GM12801 (cell line): ENCODE measurements around the gene PAK6.

ENCODE experiments used
- CTCF ChIP-seq: IDR thresholded peaks from one replicate; pipeline ENCODE4 v1.5.1; 2011; ENCODE audit warnings: control low read depth; ENCODE audit not compliant: insufficient read length; ENCODE audit errors: extremely low read depth

Gene PAK6

GRCh38 chr15:40252438-40253166 lies 13.7 kb downstream of the PAK6 start:
- no peak for TF ChIP-seq CTCF

- TF ChIP-seq CTCF, result no peak
Measured at GRCh38 chr15:40253167-40253790, 14.4 kb downstream of the PAK6 start.

- TF ChIP-seq CTCF, result no peak
Measured at GRCh38 chr15:40254452-40254851, 15.6 kb downstream of the PAK6 start.

- TF ChIP-seq CTCF, result no peak
Measured at GRCh38 chr15:40255033-40255432, 16.2 kb downstream of the PAK6 start.

GRCh38 chr15:40256638-40257235 lies 17.9 kb downstream of the PAK6 start:
- no peak for TF ChIP-seq CTCF

GRCh38 chr15:40257656-40258450 lies 19.0 kb downstream of the PAK6 start:
- TF ChIP-seq CTCF, result no peak

- no peak for TF ChIP-seq CTCF
Measured at GRCh38 chr15:40258544-40258943, 19.7 kb downstream of the PAK6 start.
